Measurements from ENCODE around the gene FBXO9.
"Not testable (repeated sequence)": the region's sequence is repeated elsewhere in the genome, so short reads cannot be mapped to it uniquely, and the experiment has no call there.

The FBXO9 gene

DNA sequence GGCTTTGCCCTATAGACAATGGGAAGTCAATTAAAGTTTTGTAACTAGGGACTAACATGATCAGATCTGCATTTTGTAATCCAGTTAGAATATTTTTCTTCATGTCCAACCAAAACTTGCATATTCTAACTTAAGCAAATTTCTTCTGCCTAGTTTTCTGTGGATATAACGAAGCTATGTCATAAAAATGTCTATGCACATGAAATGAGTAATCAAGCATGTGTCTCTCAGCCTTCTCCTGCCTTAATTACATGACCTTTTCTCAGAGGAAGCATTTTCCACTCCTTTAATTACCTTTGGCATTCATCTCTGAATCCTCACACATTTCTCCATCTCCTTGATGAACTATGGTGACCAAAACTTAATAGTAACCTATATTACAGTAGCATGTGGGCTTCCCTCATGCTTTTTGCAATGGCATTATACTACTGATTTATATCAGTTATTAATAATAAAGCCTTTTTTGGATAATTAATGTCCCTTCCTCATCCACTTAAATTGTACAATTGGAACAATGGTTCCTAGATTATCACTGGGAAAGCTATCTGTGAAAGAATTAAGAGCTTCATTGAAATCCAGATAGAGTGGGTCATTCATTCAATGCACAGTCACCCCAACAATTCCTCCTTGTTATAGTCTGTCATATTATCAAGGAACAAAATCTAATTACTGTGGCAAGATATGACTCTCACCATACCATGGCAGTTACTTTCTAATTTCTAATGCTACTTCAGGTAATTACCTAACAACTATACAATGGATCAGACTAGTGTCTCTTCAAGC lies 19.1 kb upstream of the FBXO9 start:
- DNase-seq (ENCODE audit: low read depth in 4 of 4, low spot score in 1 of 4) = no peak

DNA sequence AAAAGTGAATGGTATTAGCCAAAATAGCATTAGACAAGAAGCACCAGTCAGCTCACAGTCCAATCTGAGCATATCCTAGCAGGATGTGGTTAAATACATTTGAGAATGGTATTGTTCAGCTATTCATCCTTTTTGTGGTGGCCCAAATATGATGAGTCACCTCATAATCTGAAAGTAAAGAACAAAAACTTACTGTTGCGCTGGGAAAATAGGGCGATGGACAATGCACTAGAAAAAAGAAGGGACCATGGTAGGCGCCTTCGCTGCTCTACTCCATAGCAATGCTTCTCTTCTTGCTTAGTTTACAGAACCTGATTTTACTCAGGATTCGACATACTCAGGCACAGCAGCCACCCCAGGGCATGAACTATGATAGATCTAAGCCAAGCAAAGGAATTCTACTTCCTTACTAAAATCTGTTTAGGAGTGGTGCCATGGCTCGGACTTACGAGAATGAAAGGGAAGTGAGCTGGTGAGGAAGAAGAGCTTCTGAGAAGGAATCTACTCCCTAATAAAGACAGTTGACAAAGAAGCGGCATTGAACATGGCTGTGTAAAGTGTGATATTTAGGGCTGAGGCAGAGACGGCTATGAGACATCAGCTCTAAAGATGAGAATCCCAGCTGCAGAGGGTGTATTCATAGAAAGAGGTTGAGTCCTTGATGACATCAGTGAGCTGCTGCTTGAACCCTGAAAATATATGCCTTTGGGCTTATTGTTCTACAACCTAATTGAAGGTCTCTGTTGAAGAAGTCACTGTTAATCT lies 16.6 kb upstream of the FBXO9 start:
- no peak for DNase-seq (ENCODE audit: low read depth in 4 of 4, low spot score in 1 of 4)

DNA sequence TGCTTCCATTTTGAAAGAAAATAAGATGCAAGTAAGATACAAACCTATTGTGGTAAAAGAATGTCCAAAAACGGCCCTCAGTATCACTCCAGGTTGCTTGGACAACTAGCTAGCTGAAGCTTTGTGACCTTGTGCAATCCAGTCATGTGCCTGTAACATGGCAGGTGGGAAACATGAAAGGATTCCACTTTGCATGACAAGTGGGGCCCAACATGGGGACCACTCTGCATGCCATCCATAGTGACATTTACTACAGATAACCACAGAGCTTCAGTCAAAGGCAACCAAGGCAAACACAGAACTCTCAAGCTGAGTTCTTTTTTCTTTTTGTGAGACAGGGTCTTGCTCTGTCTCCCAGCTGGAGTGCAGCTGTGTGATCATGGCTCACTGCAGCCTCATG lies 15.8 kb upstream of the FBXO9 start:
- no peak for DNase-seq (ENCODE audit: low read depth in 4 of 4, low spot score in 1 of 4)

GRCh38 chr6:53052152-53052551 lies 13.1 kb upstream of the FBXO9 start:
- DNase-seq (ENCODE audit: low read depth in 4 of 4, low spot score in 1 of 4) = not testable (repeated sequence)

GRCh38 chr6:53054532-53054931 lies 10.7 kb upstream of the FBXO9 start:
- DNase-seq (ENCODE audit: low read depth in 4 of 4, low spot score in 1 of 4) = no peak

DNA sequence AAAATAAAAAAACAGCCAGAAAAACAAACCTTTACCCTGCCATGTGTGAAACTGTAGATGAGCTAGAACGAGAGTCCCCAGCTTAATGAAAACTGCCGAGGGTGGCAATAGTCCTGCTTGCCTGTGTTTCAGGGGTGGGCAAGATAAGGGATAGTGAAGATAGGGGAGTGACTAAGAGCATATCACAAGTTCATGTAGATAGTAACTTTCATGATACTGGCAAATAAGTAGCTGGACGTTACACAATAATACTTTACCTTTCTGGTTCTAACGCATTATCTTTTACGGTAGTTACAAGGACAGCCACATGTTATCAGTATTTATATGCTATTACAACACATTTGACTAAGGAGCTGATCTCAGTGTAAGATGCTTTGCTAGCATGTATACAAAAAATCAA lies 9.3 kb upstream of the FBXO9 start:
- no peak for DNase-seq (ENCODE audit: low read depth in 4 of 4, low spot score in 1 of 4)

DNA sequence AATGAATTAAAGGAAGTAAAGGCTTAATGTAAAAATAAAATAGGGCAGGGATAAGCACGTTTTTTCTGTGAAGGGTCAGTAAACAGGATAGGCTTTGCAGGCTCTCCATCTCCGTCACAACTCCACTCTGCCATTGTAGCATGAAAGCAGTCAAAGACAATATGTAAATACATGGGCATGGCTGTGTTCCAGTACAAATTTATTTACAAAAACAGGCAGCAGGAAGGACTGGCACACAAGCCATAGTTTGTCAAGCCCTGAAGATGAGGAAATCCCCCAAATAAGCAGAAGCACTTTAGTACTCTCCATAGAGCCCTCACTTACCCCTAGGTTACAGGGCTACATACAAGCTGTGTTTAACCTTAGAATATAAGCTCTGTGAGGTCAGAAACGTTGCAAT lies 8.9 kb upstream of the FBXO9 start:
- DNase-seq (ENCODE audit: low read depth in 4 of 4, low spot score in 1 of 4) = no peak

DNA sequence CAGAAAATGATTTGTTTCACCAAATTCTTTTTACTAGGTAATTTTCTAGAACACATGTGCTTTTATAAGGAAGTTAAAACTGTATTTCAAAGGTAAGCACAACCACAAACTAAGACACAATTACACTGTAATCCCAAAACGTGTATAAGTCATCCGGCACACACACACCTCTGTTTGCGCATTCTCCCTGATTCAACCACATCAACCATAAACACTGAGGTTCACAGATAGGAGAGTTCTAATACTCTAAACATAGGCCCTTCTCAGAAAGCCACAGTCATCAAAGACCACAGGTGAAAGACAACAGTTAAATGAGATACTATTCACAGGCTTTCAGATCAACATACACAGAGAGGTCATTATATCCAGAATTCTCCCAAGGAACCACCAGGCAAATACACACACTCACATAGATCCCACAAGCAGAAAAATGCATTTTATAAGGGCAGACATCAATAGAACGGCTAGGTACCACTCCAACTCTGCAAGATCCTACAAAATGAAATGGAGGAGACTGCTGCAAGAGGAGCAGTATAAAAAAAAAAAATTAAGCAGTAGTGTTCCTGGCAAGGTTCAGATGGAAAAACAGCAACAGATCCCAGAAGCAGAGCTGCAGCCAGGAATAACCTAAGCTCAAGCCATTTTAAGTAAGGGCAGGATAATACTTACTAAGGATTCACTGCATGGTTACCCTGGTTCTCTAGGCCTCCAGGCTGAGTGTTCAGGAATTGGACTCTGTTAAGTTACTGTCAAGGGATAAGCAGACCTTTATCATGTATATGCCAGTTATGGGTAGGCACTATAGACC lies 6.6 kb upstream of the FBXO9 start:
- no peak for DNase-seq (ENCODE audit: low read depth in 4 of 4, low spot score in 1 of 4)

DNA sequence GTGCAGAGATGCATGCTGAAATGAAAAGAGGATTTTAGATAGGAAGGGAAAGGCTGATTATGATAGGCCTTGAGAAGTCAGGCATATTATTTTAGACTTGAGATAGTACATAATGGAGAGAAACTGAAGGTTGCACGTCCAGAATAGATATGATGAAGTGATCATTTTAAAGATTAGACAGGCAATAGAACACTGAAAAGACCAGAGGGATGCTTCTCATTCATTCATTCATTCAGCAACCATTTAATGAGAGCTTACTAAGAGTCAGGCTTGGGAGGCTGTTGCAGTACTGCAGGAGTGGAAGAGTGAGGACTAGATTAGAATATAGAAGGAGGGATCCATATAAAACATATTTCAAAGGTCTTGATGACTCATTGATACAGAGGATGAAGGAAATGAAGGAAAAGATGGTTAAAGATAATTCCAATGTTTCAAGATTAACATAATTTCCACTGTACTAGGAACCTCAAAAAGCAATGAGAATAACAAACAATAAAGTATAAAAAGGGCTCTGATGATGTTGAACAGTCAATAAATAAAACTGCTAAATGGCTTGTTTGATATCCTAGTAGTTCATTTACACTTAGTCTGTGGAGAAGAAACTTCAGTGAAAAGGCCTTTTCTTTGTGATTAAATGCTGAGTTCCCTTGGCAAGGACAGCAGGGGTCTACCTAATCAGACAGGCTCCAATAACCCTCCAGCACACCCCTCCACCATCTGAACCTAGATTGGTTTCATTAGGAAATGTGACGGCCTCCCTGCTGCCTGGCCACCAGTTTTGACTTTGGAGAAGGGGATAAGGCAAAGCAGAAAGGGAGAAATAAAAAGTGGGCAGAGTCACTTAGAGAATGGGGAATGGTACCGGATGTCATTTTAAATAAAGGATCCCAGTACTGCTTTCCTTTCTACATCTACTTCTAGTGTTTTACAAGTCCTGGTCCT lies 5.3 kb upstream of the FBXO9 start:
- DNase-seq (ENCODE audit: low read depth in 4 of 4, low spot score in 1 of 4) = no peak

DNA sequence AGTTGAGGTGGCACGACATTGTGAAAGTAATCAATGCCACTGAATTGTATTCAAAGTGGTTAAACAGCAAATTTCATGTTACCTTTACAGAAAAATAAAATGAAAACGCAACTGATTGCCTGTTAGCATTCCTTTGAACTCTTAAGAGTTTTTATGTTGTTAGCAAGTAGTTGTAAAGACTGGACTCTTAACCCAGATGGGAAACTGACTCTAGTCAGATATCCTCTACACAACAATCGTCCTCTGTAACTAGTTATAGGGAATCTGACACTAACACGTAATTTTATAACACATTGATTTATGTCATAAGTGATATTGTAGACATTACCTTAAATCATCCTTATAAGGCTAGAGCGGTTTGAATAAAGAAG lies 3.0 kb upstream of the FBXO9 start:
- no peak for DNase-seq (ENCODE audit: low read depth in 4 of 4, low spot score in 1 of 4)

GRCh38 chr6:53064255-53064654 lies 949 bp upstream of the FBXO9 start:
- DNase-seq (ENCODE audit: low read depth in 4 of 4, low spot score in 1 of 4) = not testable (repeated sequence)

- DNase-seq (ENCODE audit: low read depth in 4 of 4, low spot score in 1 of 4) = peak; percentile 75 to 91 (median 85)
Measured at GRCh38 chr6:53064726-53065265, 408 bp upstream of the FBXO9 start.

DNA sequence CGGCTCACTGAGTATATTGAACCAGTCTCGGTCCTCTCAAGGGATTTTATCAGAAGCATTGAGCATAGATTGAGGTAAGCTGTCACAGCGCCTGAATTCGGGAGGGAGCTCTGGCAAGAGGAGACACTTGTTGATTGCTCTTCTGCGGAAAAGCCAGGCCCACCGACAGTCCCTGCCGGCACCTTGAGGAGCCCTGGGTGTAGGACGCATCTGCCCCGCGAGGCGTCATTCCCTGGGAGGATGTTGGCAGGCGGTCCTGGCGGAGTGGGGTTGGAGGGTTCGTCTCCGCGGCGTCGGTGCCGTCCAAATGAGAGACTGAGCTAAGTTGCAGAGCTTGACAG lies 843 bp downstream of the FBXO9 start:
- DNase-seq (ENCODE audit: low read depth in 4 of 4, low spot score in 1 of 4) = peak in 1 of 4 experiments; percentile 28

DNA sequence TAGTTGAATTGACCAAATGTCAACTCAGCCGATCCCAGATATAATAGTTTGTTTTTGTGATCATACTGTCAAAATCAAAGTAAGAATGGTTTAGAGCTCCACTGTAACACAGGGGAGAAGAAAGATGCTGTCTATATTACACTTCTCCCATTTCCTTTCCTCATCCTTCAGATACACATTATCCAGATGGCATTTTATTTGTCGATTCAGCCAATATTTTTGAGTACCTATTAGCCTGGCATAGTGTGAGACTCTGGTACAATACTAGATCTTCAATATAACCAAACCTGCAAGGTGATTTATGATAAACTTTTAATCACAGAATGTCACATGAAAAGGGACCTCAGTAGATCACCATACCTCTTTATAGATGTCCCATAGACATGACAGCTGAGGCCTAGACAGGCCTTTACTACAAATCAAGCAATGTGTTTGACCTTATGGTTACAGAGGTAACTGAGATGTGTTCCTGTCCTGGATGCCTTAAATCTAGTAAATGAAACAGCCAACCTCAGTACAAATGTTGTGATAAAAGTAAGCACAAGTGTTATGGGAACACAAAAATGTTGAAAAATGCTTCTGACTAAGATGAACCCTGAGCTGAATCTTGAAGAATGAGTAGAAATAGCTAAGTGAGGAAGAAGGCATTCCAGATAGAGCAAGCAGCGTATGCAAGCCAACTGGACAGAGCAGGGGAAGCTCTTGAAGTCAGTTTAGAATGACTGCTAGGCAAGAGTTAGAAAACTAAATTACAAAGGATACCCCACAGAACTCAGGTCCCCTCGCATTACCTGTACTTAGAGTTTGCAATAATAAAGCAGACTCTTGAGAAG lies 1.9 kb downstream of the FBXO9 start:
- DNase-seq (ENCODE audit: low read depth in 4 of 4, low spot score in 1 of 4) = no peak

DNA sequence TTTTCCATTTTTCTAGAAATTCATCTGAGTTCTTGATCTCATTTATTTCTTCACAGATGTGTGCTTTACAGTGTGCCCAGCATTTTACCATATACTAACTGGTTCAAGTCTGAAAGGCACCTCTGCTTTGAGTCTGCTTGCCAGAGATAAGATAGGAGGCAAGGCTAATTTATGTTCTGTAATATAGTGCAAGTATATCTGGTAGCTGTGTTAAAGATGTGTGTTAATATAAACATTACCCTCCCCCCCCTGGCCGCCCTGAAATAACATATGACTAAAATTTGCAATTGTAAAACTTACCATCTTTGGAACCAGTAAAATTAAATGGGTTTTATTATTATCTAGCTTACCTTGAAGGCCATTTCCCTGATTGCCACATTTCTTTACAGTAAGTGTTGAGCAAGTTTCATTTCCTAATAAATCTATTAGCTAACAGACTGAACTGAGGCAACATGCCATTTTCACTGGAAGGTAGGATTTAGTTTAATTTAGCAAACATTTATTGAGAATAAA lies 2.7 kb downstream of the FBXO9 start:
- no peak for DNase-seq (ENCODE audit: low read depth in 4 of 4, low spot score in 1 of 4)

DNA sequence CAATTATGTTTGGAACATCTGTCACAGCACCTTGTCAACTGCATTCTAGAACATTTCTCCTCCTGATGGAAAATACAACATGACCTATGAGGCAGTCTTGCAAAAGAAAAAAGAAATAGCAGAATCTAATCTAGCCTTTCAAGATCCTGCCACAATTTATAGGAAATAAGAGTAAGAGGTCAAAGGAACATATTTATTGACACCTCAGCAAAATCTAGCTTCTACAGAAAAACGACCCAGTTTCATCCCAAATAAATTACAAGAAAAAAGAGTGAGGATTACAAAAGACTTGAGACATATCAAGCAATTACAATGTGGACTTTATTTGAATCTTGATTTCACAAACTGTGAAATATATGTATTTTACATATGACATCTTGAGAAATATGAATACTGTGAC lies 4.2 kb downstream of the FBXO9 start:
- DNase-seq (ENCODE audit: low read depth in 4 of 4, low spot score in 1 of 4) = no peak

DNA sequence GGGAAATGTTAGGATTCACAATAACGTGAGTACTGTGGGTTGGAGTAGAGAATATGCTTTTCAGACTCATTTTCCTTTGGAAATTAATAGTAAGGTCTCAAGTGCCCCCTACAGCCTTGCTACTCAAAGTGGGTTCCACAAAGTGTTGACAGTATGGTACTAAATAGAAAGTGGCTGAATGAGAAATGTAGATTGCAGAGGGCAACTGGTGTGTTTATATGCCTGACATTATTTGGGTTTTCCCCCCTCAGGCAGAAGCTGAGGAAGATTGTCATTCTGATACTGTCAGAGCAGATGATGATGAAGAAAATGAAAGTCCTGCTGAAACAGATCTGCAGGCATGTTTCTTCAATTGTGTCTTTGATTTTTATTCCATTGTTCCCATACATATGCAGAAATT lies 5.6 kb downstream of the FBXO9 start:
- no peak for DNase-seq (ENCODE audit: low read depth in 4 of 4, low spot score in 1 of 4)

DNA sequence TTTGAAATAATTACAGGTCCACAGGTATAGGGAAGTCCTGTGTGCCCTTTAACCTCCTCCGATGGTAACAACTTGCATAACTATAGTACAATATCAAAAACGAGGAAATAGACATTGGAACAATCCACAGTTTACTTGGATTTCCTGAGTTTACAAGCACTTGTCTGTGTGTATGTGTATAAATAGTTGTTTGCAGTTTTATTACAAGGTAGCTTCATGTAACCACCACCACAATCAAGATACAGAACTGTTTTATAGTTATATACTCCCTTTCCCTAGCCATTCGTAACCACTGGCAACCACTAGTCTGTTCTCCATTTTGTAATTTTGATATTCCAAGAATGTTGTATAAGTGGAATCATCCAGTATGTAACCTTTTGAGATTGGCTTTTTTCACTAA lies 9.1 kb downstream of the FBXO9 start:
- DNase-seq (ENCODE audit: low read depth in 4 of 4, low spot score in 1 of 4) = no peak

- no peak for DNase-seq (ENCODE audit: low read depth in 4 of 4, low spot score in 1 of 4)
Measured at GRCh38 chr6:53080813-53081212, 15.6 kb downstream of the FBXO9 start.

GRCh38 chr6:53086302-53086701 lies 21.1 kb downstream of the FBXO9 start:
- DNase-seq (ENCODE audit: low read depth in 4 of 4, low spot score in 1 of 4) = no peak
